Stimulated activated CD4-positive, alpha-beta T cell treated with anti-CD3 and anti-CD28 coated beads, Interleukin-2, amount 100 ng/mL, for 24 hours (primary cell): ENCODE data around the gene CARF.
A peak's percentile ranks its signal among the peaks of the same experiment; 100 is the strongest.
"Not testable (repeated sequence)": the region's sequence is repeated elsewhere in the genome, so short reads cannot be mapped to it uniquely, and the experiment has no call there.

Source experiments
- DNase-seq, 2 donors: peaks; one replicate each; pipeline ENCODE4 v3.0.0-alpha.2; 2020

Gene CARF

GRCh38 chr2:202911512-202912341, at the start of gene CARF, which contains the start of gene WDR12:
CARF (plus strand) TSS chr2:202912275; CDS start chr2:202941903, 29,628 bp downstream.
WDR12 (minus strand) TSS chr2:202911673; CDS start chr2:202911476, 197 bp downstream.
- peak; percentile 90 to 91 for DNase-seq

- DNase-seq, result peak; percentile 71 to 72
Observed at GRCh38 chr2:202870431-202871299, 41.4 kb upstream of the CARF start.

- peak; percentile 61 to 62 for DNase-seq
Observed at GRCh38 chr2:202871300-202872141, 40.6 kb upstream of the CARF start, which contains the start of gene ICA1L. ICA1L (minus strand) TSS chr2:202871766; CDS start chr2:202829009, 42,757 bp downstream.

GRCh38 chr2:202877699-202878098, 34.4 kb upstream of the CARF start:
- DNase-seq, result no peak

GRCh38 chr2:202881570-202881969, 30.5 kb upstream of the CARF start:
- DNase-seq, result no peak

- no peak for DNase-seq
Observed at GRCh38 chr2:202883987-202884675, 27.9 kb upstream of the CARF start.

- DNase-seq, result no peak
Observed at GRCh38 chr2:202885190-202885589, 26.9 kb upstream of the CARF start.

GRCh38 chr2:202905507-202905906, 6.6 kb upstream of the CARF start:
- not testable (repeated sequence) for DNase-seq

GRCh38 chr2:202908186-202908585, 3.9 kb upstream of the CARF start:
- DNase-seq, result no peak

- no peak for DNase-seq
Observed at GRCh38 chr2:202909394-202910192, 2.5 kb upstream of the CARF start.

- DNase-seq, result not testable (repeated sequence)
Observed at GRCh38 chr2:202910250-202910649, 1.8 kb upstream of the CARF start.

- DNase-seq, result no peak
Observed at GRCh38 chr2:202910698-202911097, 1.4 kb upstream of the CARF start.

- DNase-seq, result no peak
Observed at GRCh38 chr2:202911203-202911511, 918 bp upstream of the CARF start.

GRCh38 chr2:202912342-202913201, 497 bp downstream of the CARF start:
- not testable (repeated sequence) for DNase-seq

GRCh38 chr2:202918860-202919259, 6.8 kb downstream of the CARF start:
- no peak for DNase-seq

GRCh38 chr2:202932425-202933138, 20.5 kb downstream of the CARF start:
- DNase-seq, result no peak

GRCh38 chr2:202933139-202933510, 21.1 kb downstream of the CARF start:
- DNase-seq, result no peak

- DNase-seq, result no peak
Observed at GRCh38 chr2:202933958-202934357, 21.9 kb downstream of the CARF start.

- DNase-seq, result no peak
Observed at GRCh38 chr2:202934456-202934855, 22.4 kb downstream of the CARF start.

- DNase-seq, result no peak
Observed at GRCh38 chr2:202938960-202939359, 26.9 kb downstream of the CARF start.
